Measurements from ENCODE around the gene CRY2.

Gene CRY2

GRCh38 chr11:45913514-45913913 lies 66.2 kb downstream of the CRY2 start:
- TF ChIP-seq, protein P1, sequence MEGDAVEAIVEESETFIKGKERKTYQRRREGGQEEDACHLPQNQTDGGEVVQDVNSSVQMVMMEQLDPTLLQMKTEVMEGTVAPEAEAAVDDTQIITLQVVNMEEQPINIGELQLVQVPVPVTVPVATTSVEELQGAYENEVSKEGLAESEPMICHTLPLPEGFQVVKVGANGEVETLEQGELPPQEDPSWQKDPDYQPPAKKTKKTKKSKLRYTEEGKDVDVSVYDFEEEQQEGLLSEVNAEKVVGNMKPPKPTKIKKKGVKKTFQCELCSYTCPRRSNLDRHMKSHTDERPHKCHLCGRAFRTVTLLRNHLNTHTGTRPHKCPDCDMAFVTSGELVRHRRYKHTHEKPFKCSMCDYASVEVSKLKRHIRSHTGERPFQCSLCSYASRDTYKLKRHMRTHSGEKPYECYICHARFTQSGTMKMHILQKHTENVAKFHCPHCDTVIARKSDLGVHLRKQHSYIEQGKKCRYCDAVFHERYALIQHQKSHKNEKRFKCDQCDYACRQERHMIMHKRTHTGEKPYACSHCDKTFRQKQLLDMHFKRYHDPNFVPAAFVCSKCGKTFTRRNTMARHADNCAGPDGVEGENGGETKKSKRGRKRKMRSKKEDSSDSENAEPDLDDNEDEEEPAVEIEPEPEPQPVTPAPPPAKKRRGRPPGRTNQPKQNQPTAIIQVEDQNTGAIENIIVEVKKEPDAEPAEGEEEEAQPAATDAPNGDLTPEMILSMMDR (IDR thresholded peaks at IDR 0.05; ENCODE audit: borderline replicate concordance, insufficient read depth, low read depth, low read length): no peak
- no peak overlapping the region for H3K4me3 ChIP-seq (ENCODE audit: low read depth, low read length)

- TF ChIP-seq, protein P1 (IDR thresholded peaks at IDR 0.05; ENCODE audit: borderline replicate concordance, insufficient read depth, low read depth, low read length): no peak
- no peak overlapping the region for H3K4me3 ChIP-seq (ENCODE audit: low read depth, low read length)
Observed at GRCh38 chr11:45913942-45914635, 66.8 kb downstream of the CRY2 start.

- no peak overlapping the region for H3K4me3 ChIP-seq (ENCODE audit: low read depth, low read length)
- TF ChIP-seq, protein P1 (IDR thresholded peaks at IDR 0.05; ENCODE audit: borderline replicate concordance, insufficient read depth, low read depth, low read length): no peak
Observed at GRCh38 chr11:45915446-45915845, 68.2 kb downstream of the CRY2 start.

DNA sequence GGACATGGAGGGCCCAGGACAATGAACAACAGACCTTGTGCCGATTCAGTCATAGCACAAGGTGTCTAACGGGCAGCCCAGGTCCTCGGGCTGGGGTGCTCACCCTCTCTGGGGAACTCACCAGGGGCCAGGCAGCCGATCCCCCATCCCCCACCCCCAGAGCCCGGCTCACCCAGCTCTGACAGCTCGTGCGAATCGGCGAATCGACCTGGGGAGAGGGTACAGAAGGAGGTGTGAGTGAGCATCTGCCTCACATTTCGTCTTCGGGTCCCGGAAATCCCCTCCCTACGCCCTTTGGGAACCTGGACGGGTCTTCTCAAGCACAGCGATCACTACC lies 70.0 kb downstream of the CRY2 start:
- peak overlapping the region; percentile 99 for H3K4me3 ChIP-seq (ENCODE audit: low read depth, low read length)
- TF ChIP-seq, protein P1 (IDR thresholded peaks at IDR 0.05; ENCODE audit: borderline replicate concordance, insufficient read depth, low read depth, low read length): no peak

- peak within 1 kb of the TSS; percentile 99 for H3K4me3 ChIP-seq (ENCODE audit: low read depth, low read length)
- TF ChIP-seq, protein P1 (IDR thresholded peaks at IDR 0.05; ENCODE audit: borderline replicate concordance, insufficient read depth, low read depth, low read length): no peak
Observed at GRCh38 chr11:45917623-45918330, 70.5 kb downstream of the CRY2 start, which contains the start of gene PEX16. Gene PEX16 (minus strand): TSS chr11:45917877. CDS start chr11:45917811, 66 bp downstream.

GRCh38 chr11:45918331-45918941 lies 71.2 kb downstream of the CRY2 start:
- TF ChIP-seq, protein P1 (IDR thresholded peaks at IDR 0.05; ENCODE audit: borderline replicate concordance, insufficient read depth, low read depth, low read length): no peak
- peak overlapping the region; percentile 99 for H3K4me3 ChIP-seq (ENCODE audit: low read depth, low read length)
